ENCODE results near the gene OTOS.

The OTOS gene

GRCh38 chr2:240174496-240174895 lies 34.0 kb upstream of the OTOS start:
- TF ChIP-seq, protein P1, sequence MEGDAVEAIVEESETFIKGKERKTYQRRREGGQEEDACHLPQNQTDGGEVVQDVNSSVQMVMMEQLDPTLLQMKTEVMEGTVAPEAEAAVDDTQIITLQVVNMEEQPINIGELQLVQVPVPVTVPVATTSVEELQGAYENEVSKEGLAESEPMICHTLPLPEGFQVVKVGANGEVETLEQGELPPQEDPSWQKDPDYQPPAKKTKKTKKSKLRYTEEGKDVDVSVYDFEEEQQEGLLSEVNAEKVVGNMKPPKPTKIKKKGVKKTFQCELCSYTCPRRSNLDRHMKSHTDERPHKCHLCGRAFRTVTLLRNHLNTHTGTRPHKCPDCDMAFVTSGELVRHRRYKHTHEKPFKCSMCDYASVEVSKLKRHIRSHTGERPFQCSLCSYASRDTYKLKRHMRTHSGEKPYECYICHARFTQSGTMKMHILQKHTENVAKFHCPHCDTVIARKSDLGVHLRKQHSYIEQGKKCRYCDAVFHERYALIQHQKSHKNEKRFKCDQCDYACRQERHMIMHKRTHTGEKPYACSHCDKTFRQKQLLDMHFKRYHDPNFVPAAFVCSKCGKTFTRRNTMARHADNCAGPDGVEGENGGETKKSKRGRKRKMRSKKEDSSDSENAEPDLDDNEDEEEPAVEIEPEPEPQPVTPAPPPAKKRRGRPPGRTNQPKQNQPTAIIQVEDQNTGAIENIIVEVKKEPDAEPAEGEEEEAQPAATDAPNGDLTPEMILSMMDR (conservative IDR thresholded peaks at IDR 0.05; ENCODE audit: low read depth, low read length), result no peak
- DNase-seq (ENCODE audit: low read depth), result no peak
- H3K4me3 ChIP-seq (ENCODE audit: low read length), result no peak overlapping the region

- TF ChIP-seq, protein P1 (conservative IDR thresholded peaks at IDR 0.05; ENCODE audit: low read depth, low read length), result no peak
- no peak overlapping the region for H3K4me3 ChIP-seq (ENCODE audit: low read length)
- DNase-seq (ENCODE audit: low read depth), result no peak
Measured at GRCh38 chr2:240172071-240172895, 31.8 kb upstream of the OTOS start.

GRCh38 chr2:240170883-240171282 lies 30.4 kb upstream of the OTOS start:
- no peak overlapping the region for H3K4me3 ChIP-seq (ENCODE audit: low read length)
- TF ChIP-seq, protein P1 (conservative IDR thresholded peaks at IDR 0.05; ENCODE audit: low read depth, low read length), result no peak
- DNase-seq (ENCODE audit: low read depth), result no peak

GRCh38 chr2:240170354-240170735 lies 29.9 kb upstream of the OTOS start:
- no peak overlapping the region for H3K4me3 ChIP-seq (ENCODE audit: low read length)
- no peak for DNase-seq (ENCODE audit: low read depth)
- TF ChIP-seq, protein P1 (conservative IDR thresholded peaks at IDR 0.05; ENCODE audit: low read depth, low read length), result no peak

- DNase-seq (ENCODE audit: low read depth), result no peak
- H3K4me3 ChIP-seq (ENCODE audit: low read length), result no peak overlapping the region
- TF ChIP-seq, protein P1 (conservative IDR thresholded peaks at IDR 0.05; ENCODE audit: low read depth, low read length), result no peak
Measured at GRCh38 chr2:240169486-240170353, 29.3 kb upstream of the OTOS start.

- TF ChIP-seq, protein P1 (conservative IDR thresholded peaks at IDR 0.05; ENCODE audit: low read depth, low read length), result no peak
- no peak overlapping the region for H3K4me3 ChIP-seq (ENCODE audit: low read length)
- DNase-seq (ENCODE audit: low read depth), result no peak
Measured at GRCh38 chr2:240168546-240169361, 28.3 kb upstream of the OTOS start.
